HCT116 (cell line): Measurements from ENCODE around the gene TEX48. TPM values are rescaled to one million over a fixed set of nuclear protein-coding genes. Genes with fewer than 3 reads are reported as not detected.

Experiments used
- ATAC-seq: fragments of 200-7000 bp; cut with Tn5 transposase; 2 replicates; pipeline ENCODE4 v1.9.1; 2020; ENCODE audit warnings: mild to moderate bottlenecking, moderate library complexity
- BruUV-seq: library from RNA; stranded (reverse); fragments of 400-500 nt; replicated peaks from 2 replicates; lab custom pipeline; 2021; lab: Mats Ljungman, UMichigan
- CTCF ChIA-PET: fragments of 300-600 bp; sonication (Branson Sonifier 250); formaldehyde crosslinking; loops from one replicate; lab custom pipeline; 2021; ENCODE audit warnings: antibody characterized with exemption; lab: Charles Lee
- POLR2A ChIA-PET: fragments of 300-600, 350-600 bp; sonication (Branson Sonifier 250); formaldehyde crosslinking; loops from one replicate; lab custom pipeline; 2021; ENCODE audit warnings: antibody characterized with exemption; lab: Charles Lee
- RAD21 ChIA-PET, 2 experiments: fragments of 300-600 bp; sonication (Branson Sonifier 250); formaldehyde crosslinking; loops; one replicate each; lab custom pipeline; 2023; ENCODE audit warnings: low total read pairs in 2 of 2; ENCODE audit not compliant: uncharacterized antibody in 2 of 2, unreplicated experiment in 2 of 2, low non-redundant PET in 1 of 2; lab: Charles Lee
- DNase-seq: peaks from one replicate; pipeline ENCODE4 v3.0.0-alpha.2; 2010; ENCODE audit warnings: low read depth, low spot score
- H2AFZ ChIP-seq: fragments of 200-600 bp; shearing (Covaris generic), sonication (generic); 2 replicates; pipeline ENCODE4 v1.6.1; 2017; ENCODE audit warnings: low read depth, mixed run types, mixed read lengths, antibody characterized with exemption, low read length; ENCODE audit not compliant: poor library complexity, severe bottlenecking
- H3K27ac ChIP-seq: 2 replicates; pipeline ENCODE4 v1.5.1; 2012; ENCODE audit warnings: low read depth, low read length
- H3K27me3 ChIP-seq: fragments of 200-600 bp; sonication (generic); 2 replicates; pipeline ENCODE4 v1.6.1; 2016; ENCODE audit warnings: mixed run types, low read length, mixed read lengths; ENCODE audit not compliant: insufficient read depth
- H3K36me3 ChIP-seq, 2 experiments: fragments of 200-500 bp in 1 of 2; fragments of 200-600 bp in 1 of 2; sonication (Bioruptor generic) in 1 of 2; sonication (generic) in 1 of 2; 2 replicates each; pipeline versions ENCODE4 v1.5.1 to v1.6.1; 2014 to 2016; ENCODE audit warnings: low read length in 2 of 2, inconsistent platforms in 1 of 2, mixed read lengths in 1 of 2, mixed run types in 1 of 2; ENCODE audit not compliant: insufficient read depth in 2 of 2, control insufficient read depth in 1 of 2
- H3K4me1 ChIP-seq, 2 experiments: fragments of 200-600 bp in 1 of 2; sonication (generic) in 1 of 2; 2 replicates each; pipeline versions ENCODE4 v1.5.1 to v1.6.1; 2012 to 2017; ENCODE audit warnings: low read length in 2 of 2, inconsistent platforms in 1 of 2, mild to moderate bottlenecking in 1 of 2, mixed read lengths in 1 of 2, mixed run types in 1 of 2, moderate library complexity in 1 of 2; ENCODE audit not compliant: insufficient read depth in 2 of 2, control insufficient read depth in 1 of 2
- H3K4me2 ChIP-seq: fragments of 200-600 bp; sonication (generic); 2 replicates; pipeline ENCODE4 v1.6.1; 2017; ENCODE audit warnings: mixed run types, low read length, mixed read lengths
- H3K4me3 ChIP-seq, 2 experiments: fragments of 200-600 bp in 1 of 2; sonication (generic) in 1 of 2; replicated peaks in 1 of 2; 2 replicates each; pipeline ENCODE4 v1.5.1; 2011 to 2016; ENCODE audit warnings: low read length in 2 of 2, control low read depth in 1 of 2, low read depth in 1 of 2, mild to moderate bottlenecking in 1 of 2, mixed read lengths in 1 of 2, mixed run types in 1 of 2
- H3K79me2 ChIP-seq: fragments of 200-600 bp; sonication (generic); 2 replicates; pipeline ENCODE4 v1.6.1; 2017; ENCODE audit warnings: mild to moderate bottlenecking, mixed run types, low read length, moderate library complexity, mixed read lengths; ENCODE audit not compliant: insufficient read depth
- H3K9ac ChIP-seq: fragments of 200-600 bp; sonication (generic); 2 replicates; pipeline ENCODE4 v1.6.1; 2016; ENCODE audit warnings: low read length, mixed read lengths
- H3K9me2 ChIP-seq: fragments of 200-600 bp; sonication (generic), shearing (Covaris generic); 2 replicates; pipeline ENCODE4 v1.6.1; 2017; ENCODE audit warnings: mixed run types, mild to moderate bottlenecking, moderate library complexity; ENCODE audit not compliant: insufficient read depth
- H3K9me3 ChIP-seq, 2 experiments: fragments of 200-500 bp in 1 of 2; fragments of 200-600 bp in 1 of 2; sonication (Bioruptor generic) in 1 of 2; sonication (generic) in 1 of 2; 2 replicates each; pipeline ENCODE4 v1.6.1; 2014 to 2017; ENCODE audit warnings: low read length in 2 of 2, mixed read lengths in 2 of 2, inconsistent platforms in 1 of 2, low read depth in 1 of 2, mild to moderate bottlenecking in 1 of 2, mixed run types in 1 of 2, moderate library complexity in 1 of 2; ENCODE audit not compliant: control insufficient read depth in 1 of 2, insufficient read depth in 1 of 2
- H4K20me1 ChIP-seq: fragments of 200-600 bp; sonication (generic), shearing (Covaris generic); 2 replicates; pipeline ENCODE4 v1.6.1; 2017; ENCODE audit warnings: mixed run types, mild to moderate bottlenecking, moderate library complexity; ENCODE audit not compliant: insufficient read depth
- CBX3 ChIP-seq: IDR thresholded peaks from 2 replicates; pipeline ENCODE4 v1.6.1; 2012; ENCODE audit warnings: low read depth
- EGR1 ChIP-seq: IDR thresholded peaks from 2 replicates; pipeline ENCODE4 v1.6.1; 2012; ENCODE audit warnings: low read depth
- ELF1 ChIP-seq: IDR thresholded peaks from 2 replicates; pipeline ENCODE4 v1.6.1; 2012; ENCODE audit warnings: low read depth, borderline replicate concordance
- EZH2 ChIP-seq: fragments of 200-600 bp; sonication (generic); IDR thresholded peaks from 2 replicates; pipeline ENCODE4 v1.6.1; 2017; ENCODE audit warnings: antibody characterized with exemption, mixed run types
- EZH2phosphoT487 ChIP-seq: fragments of 200-600 bp; IDR thresholded peaks from 2 replicates; pipeline ENCODE4 v1.6.1; 2018; ENCODE audit warnings: antibody characterized with exemption, borderline replicate concordance
- JUND ChIP-seq: IDR thresholded peaks from 2 replicates; pipeline ENCODE4 v1.6.1; 2012
- POLR2A ChIP-seq: IDR thresholded peaks from 2 replicates; pipeline ENCODE4 v1.7.0; 2011; ENCODE audit warnings: borderline replicate concordance; ENCODE audit not compliant: insufficient read depth, insufficient read length; ENCODE audit errors: extremely low read depth
- RAD21 ChIP-seq: IDR thresholded peaks from 2 replicates; pipeline ENCODE4 v1.6.1; 2012; ENCODE audit warnings: low read depth, mild to moderate bottlenecking
- REST ChIP-seq: IDR thresholded peaks from 2 replicates; pipeline ENCODE4 v1.6.1; 2012; ENCODE audit warnings: low read depth
- SIN3A ChIP-seq: IDR thresholded peaks from 2 replicates; pipeline ENCODE4 v1.6.1; 2012; ENCODE audit warnings: low read depth
- SRF ChIP-seq: IDR thresholded peaks from 2 replicates; pipeline ENCODE4 v1.6.1; 2012; ENCODE audit warnings: low read depth
- ZFX ChIP-seq: fragments of 450-650 bp; IDR thresholded peaks from 2 replicates; pipeline ENCODE4 v1.6.1; 2017
- ZNF274 ChIP-seq: fragments of 200-500 bp; sonication (Bioruptor generic); IDR thresholded peaks from 2 replicates; pipeline ENCODE4 v1.6.1; 2014; ENCODE audit warnings: mild to moderate bottlenecking, low read depth, low read length, inconsistent platforms
- intact Hi-C: fragments of 100-400 bp; cut with micrococcal nuclease; formaldehyde crosslinking; loops from 2 replicates; pipeline ENCODE4 v1.10.0; 2022
- total RNA-seq: library from RNA; stranded (reverse); gene quantifications from one replicate; pipeline ENCODE4 v1.2.1, GENCODE V29; 2021; ENCODE audit not compliant: unreplicated experiment
- TF ChIP-seq, protein P1 (sequence below): IDR thresholded peaks from 2 replicates; pipeline ENCODE4 v1.6.1; 2012
- TF ChIP-seq, protein P2 (sequence below), 3 experiments: fragments of 200-600 bp in 1 of 3; sonication (generic) in 1 of 3; IDR thresholded peaks in 2 of 3; conservative IDR thresholded peaks in 1 of 3; 2 replicates each; pipeline ENCODE4 v1.5.1; 2012 to 2017; ENCODE audit warnings: low read depth in 2 of 3, low read length in 2 of 3, antibody characterized with exemption in 1 of 3, borderline replicate concordance in 1 of 3, control low read depth in 1 of 3, mild to moderate bottlenecking in 1 of 3, mixed read lengths in 1 of 3, mixed run types in 1 of 3, moderate library complexity in 1 of 3; ENCODE audit not compliant: insufficient read depth in 1 of 3

Gene TEX48
- total RNA-seq, 1 experiment from 2014 or later: not detected

DNA sequence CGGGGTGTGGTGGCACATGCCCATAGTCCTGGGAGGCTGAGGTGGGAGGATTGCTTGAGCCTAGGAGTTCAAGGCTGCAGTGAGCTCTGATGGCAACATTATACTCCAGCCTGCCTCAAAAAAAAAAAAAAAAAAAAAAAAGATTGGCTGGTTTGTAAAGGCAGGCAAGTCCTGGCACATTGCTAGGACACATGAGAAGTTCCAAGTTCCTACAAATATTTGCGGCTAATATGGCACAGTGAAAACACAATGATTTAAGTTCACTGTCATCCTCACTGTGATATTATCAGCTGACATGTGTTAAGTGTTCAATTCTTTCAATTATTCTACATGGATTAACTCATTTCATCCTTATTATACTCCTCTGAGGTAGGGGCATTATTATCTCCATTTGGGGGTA lies 50.8 kb downstream of the TEX48 start:
- ChIA-PET CTCF (no interaction called here), POLR2A (no interaction called here)
- no TSS peak for BruUV-seq
- Histone ChIP-seq H3K4me2 (no peak overlapping the region), H4K20me1 (no peaks in the 10 kb centered on the region), H3K79me2 (no peaks in the 10 kb centered on the region), H3K9me2 (no peaks in the 10 kb centered on the region)
- DNase-seq: no peak
- TF ChIP-seq, protein P1, sequence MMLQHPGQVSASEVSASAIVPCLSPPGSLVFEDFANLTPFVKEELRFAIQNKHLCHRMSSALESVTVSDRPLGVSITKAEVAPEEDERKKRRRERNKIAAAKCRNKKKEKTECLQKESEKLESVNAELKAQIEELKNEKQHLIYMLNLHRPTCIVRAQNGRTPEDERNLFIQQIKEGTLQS: no peak
- TF ChIP-seq, protein P2, sequence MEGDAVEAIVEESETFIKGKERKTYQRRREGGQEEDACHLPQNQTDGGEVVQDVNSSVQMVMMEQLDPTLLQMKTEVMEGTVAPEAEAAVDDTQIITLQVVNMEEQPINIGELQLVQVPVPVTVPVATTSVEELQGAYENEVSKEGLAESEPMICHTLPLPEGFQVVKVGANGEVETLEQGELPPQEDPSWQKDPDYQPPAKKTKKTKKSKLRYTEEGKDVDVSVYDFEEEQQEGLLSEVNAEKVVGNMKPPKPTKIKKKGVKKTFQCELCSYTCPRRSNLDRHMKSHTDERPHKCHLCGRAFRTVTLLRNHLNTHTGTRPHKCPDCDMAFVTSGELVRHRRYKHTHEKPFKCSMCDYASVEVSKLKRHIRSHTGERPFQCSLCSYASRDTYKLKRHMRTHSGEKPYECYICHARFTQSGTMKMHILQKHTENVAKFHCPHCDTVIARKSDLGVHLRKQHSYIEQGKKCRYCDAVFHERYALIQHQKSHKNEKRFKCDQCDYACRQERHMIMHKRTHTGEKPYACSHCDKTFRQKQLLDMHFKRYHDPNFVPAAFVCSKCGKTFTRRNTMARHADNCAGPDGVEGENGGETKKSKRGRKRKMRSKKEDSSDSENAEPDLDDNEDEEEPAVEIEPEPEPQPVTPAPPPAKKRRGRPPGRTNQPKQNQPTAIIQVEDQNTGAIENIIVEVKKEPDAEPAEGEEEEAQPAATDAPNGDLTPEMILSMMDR (IDR thresholded peaks at IDR 0.05 in 2 of 3, conservative IDR thresholded peaks at IDR 0.05 in 1 of 3; ENCODE audit: borderline replicate concordance in 1 of 3, insufficient read depth in 1 of 3, low read depth in 2 of 3, low read length in 2 of 3): no peak
- no peak for TF ChIP-seq EZH2
- no peak for TF ChIP-seq RAD21
- no peak for TF ChIP-seq POLR2A
- no peak for TF ChIP-seq EGR1
- no peak for TF ChIP-seq ELF1
- TF ChIP-seq, all 23 proteins: peak for 0
- no peak for ATAC-seq
- Histone ChIP-seq H3K9me3 (no peaks in the 10 kb centered on the region), H3K9ac (no peak overlapping the region), H3K4me3 (no peak overlapping the region), H3K27me3 (no peaks in the 10 kb centered on the region), H3K36me3 (peaks cover 0 to 3% of the 10 kb centered on the region in 2 experiments; a peak in 1 of 4 replicates), H3K4me1 (peaks cover 0 to 3% of the 10 kb centered on the region in 2 experiments; a peak in 1 of 4 replicates), H2AFZ (no peak overlapping the region), H3K27ac (no peak overlapping the region)
- intact Hi-C loops: no loop called here
- RAD21 ChIA-PET: no interaction called here

GRCh38 chr9:114629563-114630090 lies 52.4 kb downstream of the TEX48 start:
- Histone ChIP-seq H3K4me1 (peaks cover 0 to 3% of the 10 kb centered on the region in 2 experiments; a peak in 1 of 4 replicates), H4K20me1 (no peaks in the 10 kb centered on the region), H3K79me2 (no peaks in the 10 kb centered on the region), H3K36me3 (peaks cover 0 to 3% of the 10 kb centered on the region in 2 experiments; a peak in 1 of 4 replicates), H3K27ac (no peak overlapping the region), H3K9me2 (no peaks in the 10 kb centered on the region), H2AFZ (no peak overlapping the region), H3K4me3 (no peak overlapping the region), H3K27me3 (no peaks in the 10 kb centered on the region), H3K4me2 (no peak overlapping the region), H3K9ac (no peak overlapping the region), H3K9me3 (no peaks in the 10 kb centered on the region)
- BruUV-seq: no TSS peak
- no peak for DNase-seq
- ATAC-seq: no peak
- ChIA-PET CTCF (interaction anchor here (1.1 to 1.4 kb wide), 2 partner anchors 24 to 224 kb away, joined by 3 read pairs; no protein-coding TSS in a partner anchor), RAD21 (no interaction called here), POLR2A (no interaction called here)
- intact Hi-C loops: no loop called here
- no peak for TF ChIP-seq JUND
- no peak for TF ChIP-seq CBX3
- no peak for TF ChIP-seq EZH2phosphoT487
- no peak for TF ChIP-seq ZNF274
- TF ChIP-seq ZFX: no peak
- TF ChIP-seq POLR2A: no peak
- no peak for TF ChIP-seq REST
- TF ChIP-seq EGR1: no peak
- TF ChIP-seq SIN3A: no peak
- no peak for TF ChIP-seq SRF
- TF ChIP-seq EZH2: no peak
